ENCODE results near the gene ALDH1L2.

The ALDH1L2 gene

DNA sequence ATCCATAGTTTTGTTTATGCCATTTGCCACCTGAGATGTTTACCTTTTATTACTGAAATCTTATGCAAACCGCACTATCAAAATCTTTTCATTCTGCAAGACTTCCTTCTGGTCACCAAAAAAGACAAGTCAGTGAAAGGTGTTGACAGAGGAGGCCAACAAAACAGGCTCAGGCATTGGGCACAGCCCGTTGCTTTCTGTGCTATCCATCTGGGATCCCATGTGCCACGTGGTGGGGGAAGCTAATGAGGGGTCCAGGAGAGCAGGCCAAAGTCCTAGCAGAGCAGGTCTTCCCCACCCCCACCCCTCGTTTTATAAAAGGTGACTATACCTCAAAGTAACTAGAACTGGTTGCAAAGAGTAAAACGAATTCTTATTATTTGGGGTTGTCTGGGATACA is 1.2 kb downstream of the ALDH1L2 start:
- DNase-seq = no peak

DNA sequence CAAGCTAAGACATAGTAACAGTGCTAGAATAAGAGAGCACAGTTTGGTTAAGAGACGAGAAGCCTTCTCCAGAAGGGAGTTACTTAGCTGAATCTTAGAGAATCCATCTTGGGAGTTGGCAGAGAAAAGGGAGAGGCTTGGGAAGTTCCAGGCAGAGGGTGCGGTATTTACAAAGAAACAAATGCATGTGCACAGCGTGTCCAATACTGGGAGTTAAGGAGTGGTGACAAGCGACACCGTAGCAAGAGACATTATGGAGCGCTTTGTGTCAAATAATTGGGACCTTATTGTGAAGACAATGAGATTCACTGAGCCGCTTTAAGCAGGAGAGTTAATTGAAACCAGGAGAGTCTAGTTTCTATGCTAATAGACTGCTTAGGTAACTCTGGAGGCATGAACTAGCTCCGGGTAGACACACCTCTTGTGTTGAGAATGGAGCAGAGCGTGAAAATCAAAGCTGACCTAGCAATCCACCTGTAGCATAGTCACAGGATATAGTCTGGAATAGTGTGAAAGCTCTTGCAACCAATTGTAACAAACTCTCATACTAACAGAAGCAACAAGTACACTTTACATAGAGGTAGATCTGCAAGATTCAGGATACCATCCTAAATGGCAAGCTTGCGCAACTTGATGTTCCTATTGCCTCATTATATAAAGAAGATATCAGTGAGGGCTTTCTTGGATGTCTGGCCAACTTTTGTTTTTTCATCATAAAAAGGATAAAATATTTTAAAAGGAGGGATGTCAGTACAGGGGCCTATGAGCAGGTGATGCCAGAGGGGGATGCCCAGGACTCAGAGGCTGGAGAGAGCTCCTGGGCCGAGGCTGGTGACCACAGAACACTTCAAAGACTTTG is 5.3 kb downstream of the ALDH1L2 start:
- no peak for DNase-seq

DNA sequence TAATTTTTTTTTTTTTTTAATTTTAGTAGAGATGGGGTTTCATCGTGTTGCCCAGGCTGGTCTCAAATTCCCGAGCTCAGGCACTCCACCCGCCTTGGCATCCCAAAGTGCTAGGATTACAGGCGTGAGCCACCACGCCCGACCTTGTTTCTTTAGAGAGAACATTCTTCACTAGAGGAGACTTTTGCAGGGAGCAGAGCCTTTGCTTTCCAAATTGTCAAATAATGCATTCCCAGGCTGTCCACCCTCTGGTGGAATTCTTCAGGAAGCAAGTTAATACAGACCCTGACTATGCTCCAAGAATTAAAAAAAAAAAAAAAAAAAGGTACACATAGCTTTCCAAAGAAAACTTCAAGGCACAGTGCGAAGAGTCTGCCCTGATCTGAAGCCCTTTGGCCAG is 6.8 kb downstream of the ALDH1L2 start:
- DNase-seq = no peak

DNA sequence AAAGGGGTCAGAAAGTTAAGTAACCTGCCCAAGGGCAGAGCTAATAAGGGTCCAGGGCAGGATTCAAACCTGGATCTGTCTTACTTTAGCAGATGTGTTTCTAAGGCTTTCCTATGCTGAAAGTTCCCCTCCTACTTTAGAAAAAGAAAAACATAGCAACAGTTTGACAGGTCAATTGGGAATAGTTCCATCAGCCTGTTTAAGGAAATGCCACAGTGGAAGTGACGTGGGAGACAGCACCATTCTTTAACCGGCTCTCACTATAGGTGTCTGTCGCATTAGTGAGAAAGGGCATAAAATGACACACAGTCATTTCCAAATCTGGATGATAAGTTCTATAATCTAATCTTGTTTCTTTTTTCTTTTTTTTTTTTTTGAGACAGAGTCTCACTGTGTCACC is 7.3 kb downstream of the ALDH1L2 start:
- DNase-seq = no peak

DNA sequence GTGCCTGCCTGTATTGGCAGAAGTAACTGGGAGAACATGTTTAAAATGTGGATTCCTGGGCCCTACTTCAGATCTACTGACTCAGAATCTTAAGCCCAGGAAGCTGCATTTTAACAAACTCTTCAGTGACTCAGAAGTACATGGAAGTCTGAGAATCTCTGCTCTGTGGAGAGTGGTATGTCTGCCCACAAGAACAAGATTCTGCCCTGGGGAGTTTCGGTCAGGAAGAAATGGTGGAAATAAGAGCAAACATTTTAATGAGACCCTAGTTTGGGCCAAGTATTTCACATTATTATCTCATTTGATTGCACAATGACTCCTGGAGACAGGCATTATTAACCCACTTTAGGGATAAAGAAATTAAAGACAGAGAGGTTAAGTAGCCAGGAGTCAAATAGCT is 8.2 kb downstream of the ALDH1L2 start:
- DNase-seq = no peak

DNA sequence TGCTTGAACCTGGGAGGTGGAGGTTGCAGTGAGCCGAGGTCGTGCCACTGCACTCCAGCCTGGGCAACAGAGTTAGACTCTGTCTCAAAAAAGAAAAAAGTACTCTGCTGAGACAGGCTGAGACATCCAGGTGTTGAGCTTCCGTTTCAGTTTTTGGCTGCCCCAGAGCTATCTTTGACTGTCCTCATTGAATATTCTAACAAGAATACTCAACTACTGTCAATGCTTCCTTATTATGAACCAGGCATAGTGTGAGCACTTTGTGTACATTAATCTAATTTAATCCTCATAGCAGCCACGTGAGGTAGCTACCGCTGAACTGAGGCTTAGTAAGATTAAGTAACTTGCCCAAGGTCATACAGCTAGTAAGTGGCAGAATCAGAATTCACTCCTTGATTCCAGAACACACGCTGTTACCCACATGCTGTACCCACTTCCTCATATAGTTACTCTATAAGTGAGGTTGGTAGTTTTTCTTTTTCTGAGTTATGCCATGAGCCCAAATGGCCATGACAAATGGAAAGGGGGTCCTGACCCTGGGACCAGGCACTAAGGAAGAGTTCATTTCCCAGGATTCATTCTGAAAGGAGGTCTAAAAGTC is 11.3 kb downstream of the ALDH1L2 start:
- no peak for DNase-seq

DNA sequence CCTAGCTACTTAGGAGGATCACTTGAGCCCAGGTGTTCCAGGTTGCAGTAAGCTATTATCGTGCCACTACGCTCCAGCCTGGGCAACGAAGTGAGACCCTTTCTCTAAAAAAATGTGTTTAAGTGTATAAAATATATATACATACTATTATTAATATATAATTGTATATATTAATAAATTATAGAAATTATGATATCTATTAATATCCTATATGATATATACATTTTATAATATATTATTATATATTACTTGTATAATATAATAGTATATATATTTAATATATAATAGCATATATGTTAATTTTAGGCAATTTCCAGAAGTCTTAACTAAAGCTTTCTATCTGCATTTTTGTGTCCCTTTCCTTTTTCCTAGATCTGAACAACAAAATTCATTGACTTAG is 12.3 kb downstream of the ALDH1L2 start:
- no peak for DNase-seq

DNA sequence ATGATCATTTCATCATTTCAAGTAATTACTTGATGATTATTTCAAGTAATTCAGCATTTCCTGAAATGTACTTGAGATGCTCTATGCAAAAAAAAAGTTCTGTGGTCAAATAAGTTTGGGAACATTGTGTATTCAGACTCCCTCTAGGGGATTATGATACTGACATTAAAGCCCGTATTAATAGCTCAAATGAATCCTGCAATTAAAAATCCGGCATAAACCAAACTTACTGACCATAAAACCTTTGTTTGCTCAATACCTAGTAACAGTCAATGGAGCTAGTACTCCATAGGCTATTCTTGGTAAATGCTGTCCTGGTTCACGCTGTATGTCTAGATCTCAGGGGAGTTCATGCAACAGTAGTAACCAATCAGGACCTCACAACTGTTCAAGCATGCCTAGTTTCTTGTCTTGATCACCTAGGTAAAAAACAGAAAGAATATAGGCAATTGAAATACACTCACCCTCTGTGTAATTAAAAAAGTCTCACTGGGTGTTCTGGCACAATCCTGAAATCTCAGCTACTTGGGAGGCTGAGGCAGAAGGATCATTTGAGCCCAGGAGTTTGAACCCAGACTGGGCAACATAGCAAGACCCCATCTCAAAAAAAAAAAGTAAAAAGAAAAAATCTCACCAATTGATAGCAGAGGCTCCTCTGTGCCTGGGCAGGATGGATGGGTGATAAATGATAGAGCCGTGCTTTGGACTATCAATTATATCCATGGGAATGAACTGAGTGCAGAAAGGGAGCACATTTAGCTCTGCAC is 14.1 kb downstream of the ALDH1L2 start:
- DNase-seq = no peak

DNA sequence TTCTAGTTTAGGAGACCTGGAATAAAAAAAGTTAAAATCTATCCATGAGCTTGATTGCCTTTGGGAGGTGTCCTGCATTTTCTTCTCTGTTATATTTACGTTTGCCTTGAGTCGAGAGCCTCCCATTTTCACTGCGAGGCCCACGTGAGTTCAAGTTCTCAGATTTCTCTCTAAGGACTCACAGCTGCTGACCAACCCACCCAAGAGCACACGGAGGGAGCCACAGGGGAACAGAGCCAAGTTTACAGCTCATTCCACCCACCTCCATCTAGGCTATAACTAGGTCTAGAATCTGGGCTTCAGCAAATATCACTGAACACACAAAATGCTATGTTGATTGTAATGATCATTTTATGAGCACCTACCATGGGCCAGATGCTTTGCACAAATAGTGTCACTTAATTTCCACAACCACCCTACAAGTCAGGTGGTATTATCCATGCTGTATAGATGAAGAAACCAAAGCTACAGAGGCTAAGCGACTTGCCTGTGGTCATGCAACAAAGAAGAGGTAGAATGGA is 16.7 kb downstream of the ALDH1L2 start:
- DNase-seq = no peak

DNA sequence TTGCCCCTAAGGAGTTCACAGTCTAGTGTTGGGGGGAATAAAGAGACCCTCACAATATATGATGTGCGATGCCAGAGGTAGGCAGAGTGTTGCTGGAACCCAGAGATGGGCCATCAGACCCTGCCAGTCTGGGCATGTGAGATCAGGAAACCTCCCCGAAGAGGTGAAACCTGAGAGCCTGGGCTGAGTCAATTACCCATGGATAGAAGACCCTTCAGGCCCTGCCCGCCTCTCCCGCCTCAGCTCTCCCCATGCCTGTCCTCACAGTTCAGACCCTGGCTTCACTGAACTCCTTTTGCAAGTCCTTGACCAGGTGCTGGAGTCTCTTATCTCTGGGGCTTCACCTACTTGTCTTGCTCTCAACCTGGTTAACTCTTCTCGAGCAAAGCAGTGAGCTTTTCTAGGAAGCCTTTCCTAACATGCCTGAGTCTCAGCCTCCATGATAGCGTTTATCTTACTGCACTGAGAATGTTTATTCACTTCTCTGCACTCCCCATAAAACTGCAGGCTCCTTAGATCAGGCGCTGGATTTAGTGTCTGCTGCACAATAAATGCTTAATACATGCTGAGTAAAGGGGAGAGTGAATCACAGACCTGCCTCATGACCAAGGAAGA is 19.6 kb downstream of the ALDH1L2 start:
- no peak for DNase-seq

DNA sequence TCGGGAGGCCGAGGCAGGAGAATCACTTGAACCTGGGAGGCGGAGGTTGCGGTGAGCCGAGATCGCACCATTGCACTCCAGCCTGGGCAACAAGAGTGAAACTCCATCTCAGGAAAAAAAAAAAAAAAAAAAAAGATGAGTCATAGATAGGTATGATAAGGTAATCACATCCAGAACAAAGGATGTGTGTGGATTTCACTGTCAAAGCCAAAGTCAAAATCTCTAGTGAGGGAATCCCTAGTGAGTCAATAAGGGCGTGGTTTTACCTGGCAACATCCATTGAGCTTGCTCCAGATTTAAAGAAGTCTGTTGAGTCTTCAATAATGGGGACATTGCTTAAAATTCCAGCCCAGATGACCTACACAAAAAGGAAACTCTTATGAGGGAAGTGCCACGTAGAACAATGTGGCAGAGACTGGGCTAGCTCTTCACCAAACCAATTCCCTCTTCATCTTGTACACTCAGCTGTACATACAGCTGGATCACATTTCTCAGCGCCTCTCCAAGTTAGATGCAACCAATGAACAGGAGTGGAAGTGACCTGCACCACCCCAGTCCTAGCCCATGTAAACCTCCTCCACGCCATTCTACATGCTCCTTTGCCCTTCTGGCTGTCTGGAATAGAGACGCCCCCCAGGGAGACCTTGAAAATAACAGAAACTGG is 23.4 kb downstream of the ALDH1L2 start:
- no peak for DNase-seq

DNA sequence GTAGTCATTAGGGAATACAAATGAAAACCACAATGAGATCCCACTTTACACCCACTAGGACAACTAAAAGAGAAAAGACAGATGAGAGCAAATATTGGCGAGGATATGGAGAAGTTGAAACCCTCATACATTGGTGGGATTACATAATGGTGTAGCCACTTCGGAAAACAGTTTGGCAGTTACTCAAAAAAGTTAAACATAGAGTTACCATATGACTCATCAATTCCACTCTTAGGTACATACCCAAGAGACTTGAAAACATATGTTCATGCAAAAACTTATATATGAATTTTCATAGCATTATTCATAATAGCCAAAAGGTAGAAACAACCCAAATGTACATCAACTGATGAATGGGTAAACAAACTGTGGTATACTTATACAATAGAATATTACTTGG is 27.1 kb downstream of the ALDH1L2 start:
- no peak for DNase-seq

DNA sequence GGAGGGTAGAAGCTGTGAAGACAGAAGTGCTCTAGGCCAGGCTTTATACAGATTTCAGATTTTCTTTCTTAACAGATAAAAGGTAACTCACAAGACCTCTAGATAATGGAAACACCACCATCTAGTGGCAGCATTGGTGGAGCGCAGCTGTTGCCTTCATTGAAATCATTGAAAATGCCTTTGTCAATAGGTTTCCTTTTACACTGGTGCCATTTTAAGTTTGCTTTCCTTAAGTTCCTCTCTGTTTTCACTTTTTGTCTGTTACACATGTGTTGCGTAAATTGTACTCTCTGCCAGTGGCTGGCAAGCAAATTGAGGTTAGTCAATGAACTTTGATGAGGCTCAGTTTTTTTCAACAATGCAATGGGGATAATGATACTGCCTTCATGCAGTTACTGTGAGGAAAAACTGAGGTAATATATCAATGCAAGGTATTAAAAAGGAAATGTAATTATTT is 31.1 kb downstream of the ALDH1L2 start:
- peak; percentile 82 for DNase-seq

DNA sequence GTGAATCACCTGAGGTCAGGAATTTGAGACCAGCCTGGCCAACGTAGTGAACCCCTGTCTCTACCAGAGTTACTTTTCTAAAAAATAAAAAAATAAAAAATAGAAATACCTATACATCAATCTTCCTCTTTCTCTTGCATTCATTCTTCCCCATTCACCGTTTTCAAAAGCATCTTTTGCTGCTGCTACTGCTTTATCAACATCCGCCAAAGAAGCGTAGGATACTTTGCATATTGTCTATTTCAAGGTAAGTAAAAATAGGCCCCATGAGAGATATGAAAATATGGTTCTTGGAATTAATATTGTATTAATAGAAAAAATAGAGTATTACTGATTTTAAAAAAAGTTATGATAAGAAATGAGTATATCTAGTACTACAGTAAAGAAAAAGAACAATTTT is 32.3 kb downstream of the ALDH1L2 start:
- DNase-seq = no peak

DNA sequence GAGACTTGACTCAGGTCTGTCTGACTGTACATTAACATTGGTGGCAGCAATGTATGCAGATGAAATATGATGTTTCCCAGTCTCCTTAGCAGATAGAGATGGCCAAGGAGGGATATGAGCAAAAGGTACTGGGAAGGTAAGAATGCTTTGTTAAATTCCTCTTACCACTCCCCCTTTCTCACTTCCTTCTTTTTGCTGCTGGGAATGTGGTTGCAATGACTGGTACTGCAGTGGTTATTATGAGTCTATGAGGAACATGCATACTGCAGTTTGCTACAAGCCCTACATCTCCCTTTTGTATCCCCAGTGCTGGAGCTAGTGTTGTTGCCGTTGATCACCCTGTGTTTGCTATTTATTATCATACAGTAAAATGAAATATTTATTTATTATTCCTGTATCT is 35.9 kb downstream of the ALDH1L2 start:
- no peak for DNase-seq

DNA sequence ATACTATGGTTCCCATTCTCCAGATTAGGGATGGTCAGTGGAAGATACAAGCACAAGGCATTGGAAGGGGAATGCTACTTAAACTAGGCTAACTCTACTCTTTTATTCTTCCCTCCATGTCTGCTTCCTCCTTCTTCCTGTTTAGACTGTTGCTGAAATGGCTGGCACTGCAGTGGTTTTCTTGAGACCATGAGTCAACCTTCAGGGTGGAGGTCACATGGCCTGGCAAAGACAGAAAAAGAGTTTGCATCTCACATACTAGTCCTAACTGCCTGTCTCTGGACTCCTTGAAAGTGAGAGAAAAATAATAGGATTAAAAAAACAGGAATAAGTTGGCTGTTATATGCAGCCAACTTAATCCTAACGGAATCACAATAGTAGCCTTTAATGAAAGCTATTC is 37.0 kb downstream of the ALDH1L2 start:
- no peak for DNase-seq

DNA sequence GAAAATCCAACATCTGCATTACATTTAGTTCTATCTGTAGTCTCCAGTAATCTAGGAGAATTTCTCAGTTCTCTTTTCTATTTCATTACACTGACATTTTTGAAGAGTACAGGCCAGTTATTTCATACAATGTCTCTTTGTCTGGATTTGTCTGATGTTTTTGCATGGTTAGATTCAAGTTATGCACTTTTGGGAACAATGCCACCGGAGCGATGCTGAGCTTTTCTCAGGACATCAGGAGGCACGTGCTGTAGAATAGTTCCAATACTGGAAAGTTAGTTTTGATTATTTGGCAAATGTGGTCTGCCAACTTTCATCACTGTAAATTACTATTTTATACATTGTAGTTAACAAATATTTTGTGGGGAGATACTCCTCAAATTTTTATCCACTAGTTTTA is 43.1 kb downstream of the ALDH1L2 start:
- DNase-seq = no peak

DNA sequence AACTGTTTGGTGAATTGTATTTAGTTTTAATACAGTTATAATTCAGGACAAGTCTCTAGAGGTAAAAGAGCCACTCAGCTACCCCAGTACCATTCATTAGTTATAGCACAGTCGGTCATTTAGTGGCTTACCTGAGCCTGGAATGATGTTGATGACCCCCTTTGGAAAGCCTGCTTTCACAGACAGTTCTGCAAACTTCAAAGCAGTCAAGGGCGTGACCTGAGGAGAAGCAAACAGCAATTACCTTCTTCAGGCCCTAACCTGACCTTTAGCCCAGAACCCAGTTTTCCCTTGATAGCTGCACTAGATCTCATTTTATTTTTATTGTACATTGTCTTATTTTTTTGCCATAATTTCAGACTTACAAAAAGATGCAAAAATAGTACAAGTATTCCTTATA is 43.8 kb downstream of the ALDH1L2 start:
- DNase-seq = no peak

DNA sequence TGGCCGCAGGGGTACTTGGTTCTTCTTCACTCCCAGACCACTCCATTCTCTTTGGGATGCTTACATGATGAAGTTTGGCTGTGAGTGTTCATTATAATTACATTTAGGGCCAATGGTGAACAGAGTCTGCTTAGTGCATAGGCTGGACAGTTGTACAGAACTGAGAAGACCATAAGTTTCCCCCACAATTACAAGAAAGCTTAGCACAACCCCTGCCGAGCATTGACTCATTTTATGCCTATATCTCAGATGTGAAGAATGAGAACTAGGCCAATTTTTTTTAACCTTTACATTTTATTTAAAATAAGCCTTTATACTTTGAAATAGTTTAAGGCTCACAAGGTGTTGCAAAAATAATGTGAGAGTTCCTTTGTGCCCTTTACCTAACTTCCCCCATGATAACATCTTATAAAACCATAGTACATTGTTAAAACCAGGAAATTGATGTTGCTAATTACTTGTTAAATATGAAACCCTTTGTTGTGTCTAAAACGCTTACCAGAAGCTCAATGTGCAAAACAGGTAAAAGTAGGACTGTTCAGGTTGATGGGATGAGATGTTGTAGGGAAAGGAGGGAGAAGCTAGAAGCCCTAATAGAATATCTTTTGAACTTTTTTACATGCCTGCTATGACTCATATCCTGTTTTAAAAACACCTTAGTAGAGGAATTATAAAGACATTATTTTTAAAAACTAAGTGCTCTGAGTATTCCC is 47.2 kb downstream of the ALDH1L2 start:
- DNase-seq = no peak

DNA sequence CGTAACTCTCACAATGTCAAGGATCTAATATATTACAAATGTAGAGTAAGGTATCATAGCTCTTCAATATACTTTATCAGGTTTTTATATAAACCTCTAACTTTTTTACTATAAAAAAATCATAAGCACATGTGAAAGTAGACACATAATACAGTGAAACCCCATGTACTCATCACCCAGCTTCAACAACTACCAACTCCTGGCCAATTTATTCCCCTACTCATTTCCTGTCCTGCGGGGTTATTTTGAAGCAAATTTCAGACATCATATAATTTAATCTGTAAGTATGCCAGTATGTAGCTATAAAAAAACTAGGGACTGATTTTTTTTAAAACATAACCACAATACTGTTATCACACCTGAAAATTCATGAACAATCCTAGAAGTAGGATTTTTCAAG is 50.4 kb downstream of the ALDH1L2 start:
- DNase-seq = no peak

DNA sequence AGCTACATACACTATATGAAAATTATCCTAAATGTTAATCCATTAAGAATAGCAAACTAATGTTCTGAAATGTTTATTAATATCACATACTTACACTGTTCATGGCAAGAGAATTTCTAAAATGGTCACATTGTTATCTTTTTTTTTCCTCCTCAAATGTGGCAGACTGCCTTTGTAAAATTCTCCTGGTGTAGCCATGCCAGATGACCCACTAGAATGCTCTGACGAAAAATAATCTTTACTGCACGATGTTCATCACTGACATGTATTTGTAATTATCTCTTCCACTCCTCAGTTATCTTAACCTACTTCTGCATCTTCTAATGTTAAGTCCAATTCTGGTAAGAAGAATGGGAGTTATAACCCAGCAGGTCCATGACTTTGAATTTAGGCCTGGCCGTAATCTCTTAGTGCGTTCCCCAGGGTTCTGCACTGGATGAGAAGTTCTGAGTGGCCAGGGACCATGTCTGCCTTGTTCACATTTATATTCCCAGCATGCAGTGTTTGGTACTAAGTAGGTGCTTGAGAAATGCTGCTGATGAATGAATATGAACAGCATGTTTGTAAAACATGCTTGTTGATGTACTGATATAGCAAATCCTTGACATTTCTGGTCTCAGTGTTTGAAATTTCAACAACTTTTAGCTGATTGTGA is 51.4 kb downstream of the ALDH1L2 start:
- DNase-seq = no peak
